Suppressor macrophage treated with lipopolysaccharide for 1 hour (primary cell): ENCODE measurements around the gene HOXA10.

Experiments used
- DNase-seq, 3 donors: peaks; one replicate each; pipeline ENCODE4 v3.0.0-alpha.2; 2020 to 2022

HOXA10 gene

DNA sequence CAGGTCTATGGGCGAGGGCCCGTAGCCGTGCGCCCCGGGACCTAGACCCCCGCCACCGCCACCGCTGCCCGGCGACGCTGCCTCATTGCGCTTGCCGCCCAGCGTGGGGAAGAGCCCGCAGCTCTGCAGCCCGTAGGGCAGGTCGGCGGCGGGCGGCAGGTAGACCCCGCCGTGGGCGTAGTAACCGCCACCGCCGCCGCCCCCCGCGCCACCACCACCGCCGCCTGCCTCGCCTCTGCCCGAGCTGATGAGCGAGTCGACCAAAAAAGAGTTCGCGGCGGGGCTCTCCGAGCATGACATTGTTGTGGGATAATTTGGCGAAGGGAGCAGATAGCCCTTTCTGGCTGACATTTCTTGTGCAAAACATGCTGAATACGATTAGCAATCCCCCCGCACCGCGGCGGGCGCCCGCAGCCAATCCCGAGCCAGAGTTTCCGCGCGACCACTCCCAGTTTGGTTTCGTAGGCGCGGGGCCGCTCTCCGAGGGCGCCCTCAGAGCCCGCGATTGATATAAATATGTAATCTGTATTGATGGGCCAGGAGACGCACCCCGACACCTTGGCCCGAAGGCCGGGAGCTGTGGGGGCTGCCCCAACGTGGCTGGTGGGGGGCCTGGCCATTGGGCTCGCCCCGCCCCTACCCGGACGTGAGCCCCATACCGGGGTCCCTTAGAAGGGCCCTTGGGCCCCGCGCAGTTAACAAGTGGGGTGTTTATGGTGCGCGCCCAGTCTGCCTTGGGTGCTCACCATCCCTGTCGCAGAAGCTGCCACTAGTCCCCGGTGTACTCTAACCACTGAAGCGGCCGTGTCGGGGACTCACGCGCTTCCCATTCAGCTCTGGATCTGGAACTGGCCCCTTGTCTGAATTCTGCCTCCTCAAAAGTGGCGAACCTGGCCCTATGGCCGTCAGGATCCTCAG, at the start of gene HOXA10:
Gene HOXA10 (minus strand): TSS at position 365 of the 918 bp plus-strand sequence. CDS start 14 bp downstream, at position 351.
- no peak for DNase-seq

DNA sequence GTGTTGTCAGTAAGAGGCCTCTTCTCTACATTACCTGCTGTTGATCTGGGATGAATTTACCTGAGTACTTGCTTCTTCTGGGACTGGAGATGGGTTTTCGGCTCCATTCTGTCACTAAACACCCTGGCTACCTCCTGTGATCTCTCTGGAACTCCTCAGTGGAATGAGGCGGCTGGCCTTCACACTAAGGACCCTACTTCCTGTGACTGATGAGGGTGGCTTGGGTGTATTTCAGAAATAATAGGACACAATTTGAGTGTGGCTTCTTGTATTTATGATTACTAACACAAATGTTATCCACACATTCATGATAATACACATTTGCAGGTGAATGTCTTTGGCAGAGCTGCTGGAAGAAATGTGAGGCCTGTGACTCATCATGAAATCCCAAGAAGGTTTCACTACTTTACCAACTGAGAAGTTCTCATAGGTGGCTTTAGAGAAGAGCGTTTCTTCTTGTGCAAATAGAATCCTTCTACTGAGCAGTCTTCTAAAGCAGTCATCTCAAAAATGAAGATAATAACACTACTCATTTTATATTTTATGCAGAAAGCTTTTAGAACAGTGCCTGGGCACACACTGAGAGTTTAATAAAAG, 47.2 kb upstream of the HOXA10 start:
- no peak for DNase-seq

DNA sequence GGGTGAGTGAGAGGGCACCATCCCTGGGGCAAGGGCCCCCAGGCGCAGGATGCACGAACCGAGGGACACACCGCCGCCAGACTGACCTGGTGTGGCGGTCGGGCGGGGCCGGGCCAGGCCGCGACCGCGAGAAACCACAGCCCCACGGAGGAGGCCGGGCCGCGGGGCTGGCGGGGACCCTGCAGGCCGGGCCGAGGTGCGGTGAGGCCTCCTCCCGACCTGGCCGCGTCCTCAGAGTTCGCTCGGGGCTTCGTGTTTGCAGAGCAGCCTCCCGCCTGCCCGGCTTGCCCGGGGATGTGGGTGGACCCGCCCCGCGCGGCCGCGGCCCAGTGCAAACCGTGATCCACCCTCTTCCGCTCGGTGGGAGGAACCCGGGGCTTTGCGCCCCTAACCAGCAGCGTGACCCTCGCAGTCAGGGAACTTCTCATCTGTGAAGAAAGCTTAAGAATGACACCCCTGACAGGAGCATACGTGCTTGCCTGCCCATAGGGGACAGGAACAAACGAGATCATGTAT, 46.4 kb upstream of the HOXA10 start:
- no peak for DNase-seq

DNA sequence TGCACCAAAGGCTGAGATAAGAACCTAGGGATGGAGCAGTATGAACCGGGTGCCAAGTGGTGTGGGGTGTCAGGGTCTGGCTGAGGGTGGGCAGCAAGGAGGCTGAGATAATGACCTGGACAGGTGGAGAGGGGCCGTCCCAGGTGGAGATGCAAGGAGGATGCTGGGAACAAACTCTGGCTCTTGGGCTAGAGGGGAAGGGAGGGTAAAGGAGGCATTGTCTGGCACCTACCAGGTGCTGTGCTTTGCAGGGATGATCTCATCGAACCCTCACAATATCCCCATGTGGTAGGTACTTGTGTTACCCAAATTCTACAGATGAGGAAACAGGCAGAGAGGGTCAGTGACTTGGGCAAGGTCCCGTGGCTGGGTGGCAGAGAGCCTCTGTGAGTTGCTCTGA, 45.7 kb upstream of the HOXA10 start:
- no peak for DNase-seq

DNA sequence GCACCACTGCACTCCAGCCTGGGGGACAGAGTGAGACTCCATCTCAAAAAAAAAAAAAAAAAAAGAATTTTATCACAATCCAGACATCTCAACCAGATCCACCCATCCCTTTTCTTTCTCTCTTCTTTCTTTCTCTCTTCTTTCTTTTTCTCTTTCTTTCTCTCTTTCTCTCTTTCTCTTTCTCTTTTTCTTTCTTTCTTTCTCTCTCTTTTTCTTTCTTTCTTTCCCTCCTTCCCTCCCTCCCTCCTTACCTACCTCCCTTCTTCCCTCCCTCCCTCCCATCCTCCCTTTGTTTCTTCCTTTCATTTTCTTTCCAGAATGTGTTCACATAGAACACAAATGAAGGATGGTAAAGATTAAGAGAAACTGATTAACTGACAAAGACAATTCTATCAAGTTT, 43.8 kb upstream of the HOXA10 start:
- no peak for DNase-seq

DNA sequence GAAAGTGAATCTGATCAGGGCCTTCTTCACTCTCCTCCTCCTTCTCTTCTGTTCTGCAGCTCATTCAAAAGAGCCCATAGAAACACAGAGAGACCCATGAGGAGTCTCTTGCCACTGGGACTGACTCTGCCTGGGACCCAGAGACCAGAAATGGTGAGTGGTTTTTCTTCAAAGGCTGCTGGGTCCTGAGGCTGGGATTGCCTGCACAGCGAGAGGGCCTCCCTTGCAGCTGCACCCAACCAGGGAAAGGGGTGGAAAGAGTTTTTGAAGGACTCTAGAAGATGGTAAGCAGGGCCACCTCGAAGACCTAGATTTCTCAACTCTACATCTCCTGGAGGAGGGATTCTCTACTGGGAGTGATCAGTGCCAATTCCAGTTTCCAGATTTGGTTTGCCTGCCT, 41.2 kb upstream of the HOXA10 start:
- no peak for DNase-seq

DNA sequence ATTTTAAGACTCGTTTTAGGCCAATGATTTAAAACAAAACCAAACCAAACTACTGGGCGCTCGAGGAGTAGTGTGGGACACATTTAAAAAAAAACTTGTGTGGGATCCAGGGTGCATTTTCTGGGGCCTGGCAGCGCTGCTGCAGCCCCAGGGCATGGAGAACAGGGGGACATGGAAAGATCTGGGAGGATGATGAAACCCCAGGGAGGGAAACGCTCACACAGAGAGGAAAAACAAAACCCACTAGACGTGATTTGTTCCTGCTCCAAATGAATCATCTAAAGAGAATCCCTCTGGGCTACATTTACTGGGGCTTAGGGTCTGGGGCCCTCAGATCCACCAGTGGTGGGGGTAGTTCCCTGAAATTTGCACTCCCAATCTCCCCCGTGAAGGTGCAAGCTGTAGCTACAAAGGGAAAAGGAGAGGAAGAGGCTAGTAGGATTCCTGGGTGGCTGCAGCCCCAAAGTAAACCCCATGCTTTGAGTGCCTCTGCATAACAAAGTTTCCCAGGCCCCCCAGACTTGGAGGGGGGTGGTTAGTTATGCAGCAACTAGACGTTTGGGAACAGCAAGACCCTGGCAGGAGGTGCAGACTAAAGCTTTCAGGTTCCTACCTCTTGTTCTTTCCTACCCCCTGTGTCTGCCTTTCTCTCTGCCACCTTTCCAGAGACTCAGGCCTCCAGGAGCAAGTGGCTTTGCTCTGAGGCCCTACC, 40.3 kb upstream of the HOXA10 start:
- no peak for DNase-seq

DNA sequence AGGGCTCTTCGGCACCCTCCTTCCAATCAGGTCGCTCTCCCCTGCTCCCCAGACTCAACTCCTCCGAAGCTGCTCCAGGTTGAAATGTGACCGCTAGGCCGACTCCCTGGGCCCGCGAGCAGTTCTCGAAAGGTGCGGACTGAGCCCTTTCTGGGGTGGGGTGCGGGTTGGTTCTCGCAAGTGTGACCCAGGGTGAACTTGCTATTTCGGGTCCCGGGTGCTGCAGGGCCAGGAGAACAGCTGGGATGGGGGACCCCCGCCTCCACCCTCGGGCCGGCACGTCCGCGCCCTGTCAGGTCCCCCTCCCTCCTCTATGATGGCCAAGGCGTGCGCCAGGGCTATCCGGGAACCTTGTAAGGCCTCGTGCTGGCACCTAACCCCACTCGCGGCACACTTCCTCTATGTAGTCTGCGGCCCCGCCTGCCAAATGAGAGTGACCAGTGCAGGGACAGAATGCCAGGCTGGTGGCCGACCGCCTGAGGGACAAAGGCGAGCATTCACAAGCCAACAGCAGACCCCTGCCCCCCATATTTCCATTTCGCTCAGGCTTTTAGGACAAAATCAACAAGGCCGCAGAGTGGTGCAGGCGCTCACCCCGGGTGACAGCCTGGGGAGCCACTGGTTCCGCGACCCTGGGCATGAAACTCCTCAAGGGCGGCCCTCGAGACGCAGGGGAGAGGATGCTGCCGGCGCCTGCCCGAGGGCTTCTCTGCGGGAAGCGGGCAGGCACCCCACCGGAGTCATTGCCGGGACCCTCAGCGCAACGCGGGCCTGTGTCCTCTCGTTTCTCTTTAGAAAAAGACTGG, 39.5 kb upstream of the HOXA10 start:
- DNase-seq, result no peak

DNA sequence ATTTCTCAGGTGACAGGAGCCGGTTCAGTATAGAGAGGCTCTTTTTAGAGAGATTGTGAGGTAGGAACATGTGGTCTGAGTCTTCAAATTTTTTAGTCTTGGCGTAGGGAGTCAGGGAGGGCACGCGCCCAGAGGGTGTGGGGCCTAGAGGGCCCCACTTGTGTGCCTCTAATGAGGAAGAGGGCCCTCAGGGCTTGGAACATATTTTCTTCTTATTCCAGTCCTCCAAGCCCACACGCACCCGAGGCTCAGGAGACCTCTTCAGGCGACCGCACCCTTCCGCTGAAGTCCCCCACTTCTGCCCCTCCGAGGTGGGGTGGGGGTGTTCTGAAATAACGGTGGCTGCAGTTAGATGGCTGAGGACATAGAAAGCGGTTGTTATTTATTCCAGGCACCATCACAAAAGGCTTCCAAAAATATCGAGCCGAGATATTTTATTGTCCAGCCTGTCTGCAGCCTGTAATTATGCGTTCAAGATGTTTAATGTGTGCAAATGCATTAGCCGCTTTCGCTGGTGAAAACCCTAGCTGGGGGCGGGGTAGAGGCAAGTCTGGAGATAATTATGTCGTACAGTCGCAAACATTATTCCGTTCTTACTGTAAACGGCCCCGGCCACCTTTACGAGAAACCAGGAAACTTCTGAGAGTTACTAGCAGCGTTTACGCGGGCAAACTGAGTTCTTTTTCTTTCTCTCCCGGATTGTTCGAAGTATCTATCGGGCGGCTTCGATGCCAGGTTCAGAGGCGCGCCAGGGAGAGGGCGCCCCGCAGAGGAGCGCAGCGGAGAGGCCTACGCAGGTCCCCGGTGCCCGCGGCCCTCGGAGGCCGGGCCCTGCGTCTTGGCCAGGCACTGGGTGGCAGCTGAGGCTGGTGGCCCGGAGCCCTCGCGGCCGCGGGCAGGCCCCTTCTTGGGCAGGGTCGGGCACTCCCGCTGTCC, 38.6 kb upstream of the HOXA10 start:
- DNase-seq, result no peak

DNA sequence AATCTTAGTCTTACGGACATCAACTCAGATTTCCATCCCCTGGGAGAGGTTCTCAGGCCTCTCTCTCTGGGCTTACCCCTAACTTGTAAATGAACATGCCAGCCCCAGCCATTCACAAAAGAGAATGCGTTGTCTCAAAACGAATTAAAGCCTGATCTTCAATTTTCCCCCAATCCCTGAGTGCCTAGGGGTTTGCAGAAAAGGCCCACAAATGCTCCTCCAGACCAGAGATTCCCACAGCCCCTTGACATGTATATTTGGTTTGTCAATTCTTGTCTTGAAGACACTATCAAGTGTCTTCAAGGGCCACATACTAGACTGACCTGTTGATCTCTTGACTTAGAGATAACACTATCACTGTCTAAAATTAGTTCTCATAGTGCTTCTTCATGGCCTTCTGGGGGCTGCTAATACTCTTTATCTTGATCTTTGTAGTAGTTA, 37.7 kb upstream of the HOXA10 start:
- no peak for DNase-seq

DNA sequence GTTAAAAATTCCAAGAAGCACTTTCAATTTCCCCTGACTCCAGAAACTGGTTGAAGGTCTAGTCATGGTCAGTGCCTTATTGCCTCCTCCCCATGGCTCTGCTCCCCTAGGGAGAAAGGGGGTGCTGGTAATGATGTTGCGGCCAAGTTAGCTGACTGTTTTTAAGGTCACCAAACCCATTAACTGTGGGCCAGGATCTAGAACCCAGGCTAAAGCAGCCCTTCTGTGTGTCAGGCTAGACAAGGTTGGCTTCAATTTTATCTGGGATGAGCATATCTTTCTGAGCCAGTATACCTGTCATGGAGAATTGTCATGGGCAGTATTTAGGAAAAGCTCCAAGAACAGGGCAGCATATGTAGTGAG, 36.9 kb upstream of the HOXA10 start:
- DNase-seq, result no peak

DNA sequence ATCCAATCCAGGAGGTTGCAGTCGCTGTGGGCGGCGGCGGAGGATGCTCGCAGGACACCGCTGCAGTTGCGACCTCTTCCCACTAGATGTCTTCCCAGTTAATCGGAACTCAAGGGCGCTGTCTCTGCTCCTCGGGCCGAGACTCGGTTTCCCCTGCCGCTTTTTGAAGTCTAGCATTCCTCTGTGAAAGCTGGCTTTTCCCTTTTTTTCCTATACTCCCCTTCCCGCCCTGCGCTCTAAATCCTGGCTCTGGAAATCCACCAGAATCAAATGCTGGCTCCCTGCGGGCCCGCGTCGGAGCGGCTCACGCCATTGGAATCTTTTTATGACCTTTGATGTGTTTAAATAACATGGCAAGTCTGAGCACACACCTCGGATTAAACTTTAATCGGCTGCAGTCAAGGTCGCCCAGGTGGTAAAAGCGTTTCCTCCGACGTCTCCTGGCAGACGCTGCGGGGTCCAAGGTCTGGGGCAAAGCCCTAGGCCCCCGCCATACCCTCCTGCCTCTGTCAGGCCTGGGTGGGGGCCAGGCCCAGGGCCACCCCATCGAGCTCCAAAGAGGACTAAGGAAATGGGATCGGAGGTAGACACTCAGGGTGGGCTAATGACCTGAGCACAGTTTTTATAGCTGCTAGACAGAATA, 36.4 kb upstream of the HOXA10 start:
- DNase-seq, result peak; percentile 65 to 76 (median 74)

DNA sequence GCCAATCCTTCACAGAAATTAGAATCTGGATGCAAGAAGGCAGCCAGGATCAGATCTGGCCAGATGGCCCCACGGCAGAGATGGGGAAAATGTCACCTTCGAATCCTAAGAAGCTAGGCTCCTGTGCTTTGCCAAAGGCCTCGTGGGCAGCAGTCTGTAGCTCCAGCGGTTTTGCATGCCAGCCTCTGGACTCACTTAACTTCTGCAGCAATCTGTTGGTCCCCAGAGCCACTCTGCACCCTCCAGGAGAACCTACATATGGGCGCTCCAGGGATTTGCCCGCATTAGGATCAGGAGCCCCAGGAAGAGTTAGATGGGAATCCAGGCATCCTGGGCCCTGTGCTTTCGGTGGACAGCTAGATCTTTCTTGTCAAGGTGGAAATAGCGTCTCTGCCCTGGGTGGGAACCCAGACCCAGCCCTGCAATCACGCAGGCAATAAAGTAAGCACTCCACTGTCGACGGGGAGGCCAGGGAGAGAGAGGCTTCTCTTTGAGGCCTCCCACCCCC, 35.9 kb upstream of the HOXA10 start:
- DNase-seq, result no peak

DNA sequence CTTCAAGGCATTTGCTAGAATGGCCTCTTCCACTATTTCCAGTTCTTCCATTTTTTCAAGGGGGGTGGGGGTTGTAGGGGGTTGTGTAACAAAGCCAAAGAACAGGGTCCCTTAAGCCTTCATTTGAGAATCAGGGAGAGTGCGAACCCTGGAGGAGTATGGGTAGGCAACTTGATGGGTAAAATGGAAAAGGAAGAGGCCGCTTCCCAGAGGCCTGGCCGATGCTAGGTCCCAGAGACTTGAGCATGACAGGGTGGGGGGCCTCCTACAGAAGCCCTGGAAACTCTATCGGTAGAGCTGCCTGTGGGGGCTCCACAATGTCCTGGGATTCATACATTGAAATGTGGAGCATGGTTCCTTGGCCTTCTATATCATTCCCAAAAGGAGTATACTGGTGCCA, 34.9 kb upstream of the HOXA10 start:
- no peak for DNase-seq

DNA sequence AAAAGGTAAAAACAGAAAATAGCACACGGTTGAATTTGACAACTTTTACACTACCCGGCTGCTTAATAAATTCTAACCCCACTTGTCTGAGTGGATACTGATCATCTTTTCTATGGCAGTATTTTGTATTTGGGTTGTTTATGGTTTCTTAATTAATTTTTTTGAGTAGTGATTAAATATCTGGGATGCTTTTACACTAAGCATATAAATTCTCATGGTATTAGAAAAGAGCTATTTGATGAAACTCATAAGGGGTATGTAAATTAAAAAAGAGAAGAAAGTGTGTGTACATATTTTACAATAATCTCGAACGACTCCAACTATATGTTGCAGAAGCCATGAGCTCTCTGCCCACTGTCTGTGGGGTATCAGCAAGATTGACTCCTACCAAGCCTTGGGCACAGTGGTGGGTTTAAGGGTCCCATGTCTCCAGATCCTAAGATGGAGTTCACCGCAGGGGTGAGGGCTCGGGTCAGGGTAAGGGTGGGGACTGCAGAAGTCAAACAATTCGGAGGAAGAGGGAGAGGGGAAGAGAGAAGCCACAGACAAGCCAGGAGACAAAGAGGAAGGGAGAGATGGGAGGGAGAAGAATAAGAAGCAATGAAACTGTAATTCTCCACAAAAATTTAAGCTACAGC, 33.3 kb upstream of the HOXA10 start:
- DNase-seq, result no peak

DNA sequence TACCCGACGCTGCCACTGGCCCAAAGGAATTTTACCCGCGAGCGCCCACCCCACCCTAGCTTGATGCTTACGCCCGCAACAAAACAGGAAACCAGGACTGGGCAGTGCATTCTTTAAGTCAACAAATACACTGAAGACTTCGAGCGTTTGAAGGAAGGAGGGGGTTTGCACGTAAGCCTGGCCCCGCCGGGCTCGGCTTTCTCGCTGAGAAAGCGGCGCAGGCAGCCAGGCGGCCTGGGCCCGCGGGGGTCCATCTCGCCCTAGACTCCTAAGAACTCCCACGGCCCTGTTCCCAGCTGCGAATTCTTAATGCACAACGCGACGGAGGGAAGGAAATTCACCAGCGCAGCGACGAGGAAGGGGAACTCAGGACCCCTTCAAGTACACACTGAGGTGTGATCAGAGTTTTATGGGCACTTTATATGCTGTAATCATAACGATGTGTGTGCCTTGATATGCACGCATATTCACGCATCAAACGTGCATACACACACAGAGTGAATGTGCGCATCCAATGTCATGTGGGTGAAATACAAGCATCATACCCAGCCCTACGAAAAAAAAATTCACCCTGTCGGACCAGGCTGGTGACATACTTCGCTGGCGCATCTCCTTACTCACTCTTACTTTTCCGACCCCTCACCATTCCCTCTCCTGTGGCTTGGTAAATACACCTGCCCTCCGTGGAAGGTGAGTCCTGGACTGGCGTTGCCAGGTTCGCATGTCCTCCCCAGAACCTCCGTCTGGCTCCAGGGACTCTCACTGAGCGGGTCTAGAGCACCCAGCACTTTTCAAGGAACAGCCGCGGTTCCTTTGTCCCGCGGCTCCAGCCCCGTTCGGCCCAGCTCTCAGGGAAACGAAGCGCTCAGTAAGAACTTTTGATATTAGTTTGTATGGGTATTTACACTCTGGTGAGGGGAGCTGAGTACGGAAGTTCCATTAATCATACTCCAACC, 31.5 kb upstream of the HOXA10 start:
- DNase-seq, result no peak

DNA sequence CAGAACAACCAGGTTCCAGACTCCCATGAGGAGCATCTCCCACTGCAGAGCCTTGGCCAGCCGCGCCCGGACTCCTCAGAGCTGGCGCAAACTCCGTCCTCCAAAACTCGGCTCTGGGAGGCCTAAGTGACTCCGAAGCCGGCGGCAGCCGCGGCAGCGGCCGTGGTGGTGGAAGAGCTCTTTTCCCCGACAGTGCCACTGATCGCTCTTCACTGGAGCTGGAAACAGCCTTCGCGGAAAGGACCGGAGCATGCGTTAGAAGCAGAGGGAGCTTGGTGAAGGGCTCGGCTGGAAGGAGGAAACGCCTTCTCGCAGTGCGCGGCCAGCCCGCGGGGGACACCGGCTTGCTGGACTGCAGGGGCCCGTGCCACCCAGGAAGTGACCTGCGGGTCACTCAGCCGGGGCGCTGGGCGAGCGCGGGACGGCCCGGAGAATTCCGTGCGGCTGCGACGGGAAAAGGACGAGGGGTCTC, 30.8 kb upstream of the HOXA10 start:
- peak in 1 of 3 donors; percentile 55 for DNase-seq

DNA sequence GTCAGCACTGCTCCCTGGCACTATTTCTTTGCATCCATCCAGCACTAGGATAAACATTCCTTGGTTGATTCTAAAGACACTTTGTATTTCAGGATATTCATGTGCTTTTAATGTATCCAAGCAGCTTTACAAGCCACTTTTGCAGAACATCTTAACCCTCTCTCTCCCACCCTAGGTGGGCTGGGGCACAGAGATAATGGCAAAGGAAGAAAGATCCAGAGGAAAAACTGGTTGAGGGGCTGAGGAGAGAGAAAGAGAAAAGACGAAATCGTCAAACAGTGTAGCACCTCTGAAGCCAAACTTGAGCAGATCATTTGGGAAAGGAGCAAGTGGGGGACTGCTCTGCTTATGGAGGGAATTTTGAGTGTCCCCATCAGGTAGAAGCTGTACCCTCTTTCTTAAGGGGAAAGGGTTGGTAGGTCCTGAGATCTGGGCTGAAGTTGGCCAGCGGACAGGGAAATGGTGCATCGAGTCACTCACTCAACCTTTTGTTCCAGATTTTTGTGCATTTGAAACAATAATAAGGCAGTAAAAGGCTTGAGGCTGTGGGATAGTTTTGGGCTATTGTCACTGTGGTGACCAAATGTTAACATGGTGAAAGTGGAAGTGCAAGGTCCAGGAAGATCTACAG, 30.0 kb upstream of the HOXA10 start:
- DNase-seq, result no peak
